ENCODE data around the gene FLYWCH2.
A peak's percentile ranks its signal among the peaks of the same experiment; 100 is the strongest.
"Not testable (repeated sequence)": the region's sequence is repeated elsewhere in the genome, so short reads cannot be mapped to it uniquely, and the experiment has no call there.

Gene FLYWCH2

DNA sequence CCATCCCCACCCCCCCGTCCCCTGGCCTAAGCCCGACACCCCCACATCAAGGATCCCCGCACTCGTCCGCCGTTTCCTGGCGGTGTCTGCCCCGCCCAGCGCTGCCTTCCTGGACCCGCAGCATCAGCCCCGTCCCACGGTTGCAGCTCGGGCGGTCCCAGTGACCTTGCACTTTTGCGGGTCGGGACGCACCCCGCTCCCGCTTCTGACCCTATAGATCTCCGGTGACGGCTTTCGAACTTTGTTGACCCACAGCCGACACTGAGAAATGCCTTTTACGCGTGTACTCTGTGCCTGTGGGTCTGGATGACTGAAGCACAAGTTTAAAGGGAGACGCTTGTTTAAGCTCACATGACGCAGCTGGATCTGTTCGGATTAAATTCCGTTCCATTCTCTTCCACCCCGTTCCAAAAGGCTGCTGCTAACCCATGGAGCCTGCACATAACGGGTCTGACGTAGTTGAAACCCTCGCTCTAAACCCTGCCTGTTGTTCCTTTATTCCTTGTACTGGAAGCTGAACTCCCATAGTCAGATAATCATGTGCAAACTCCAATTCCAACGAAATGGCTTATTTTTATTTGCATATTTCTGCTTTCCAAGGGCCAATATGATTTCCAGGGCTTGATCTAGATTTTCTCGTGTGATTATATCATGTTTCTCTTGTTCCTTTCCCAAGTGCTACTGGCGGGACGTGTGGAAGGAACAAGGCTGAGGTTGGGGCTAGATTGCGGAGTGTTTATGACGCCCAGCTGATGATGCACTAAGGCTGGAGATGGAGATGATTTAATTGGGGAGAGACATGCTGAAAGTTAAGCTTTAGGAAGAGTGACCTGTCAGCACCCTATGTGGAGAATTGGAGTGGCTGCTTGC is 29.6 kb downstream of the FLYWCH2 start:
- DNase-seq (ENCODE audit: low read depth): no peak

DNA sequence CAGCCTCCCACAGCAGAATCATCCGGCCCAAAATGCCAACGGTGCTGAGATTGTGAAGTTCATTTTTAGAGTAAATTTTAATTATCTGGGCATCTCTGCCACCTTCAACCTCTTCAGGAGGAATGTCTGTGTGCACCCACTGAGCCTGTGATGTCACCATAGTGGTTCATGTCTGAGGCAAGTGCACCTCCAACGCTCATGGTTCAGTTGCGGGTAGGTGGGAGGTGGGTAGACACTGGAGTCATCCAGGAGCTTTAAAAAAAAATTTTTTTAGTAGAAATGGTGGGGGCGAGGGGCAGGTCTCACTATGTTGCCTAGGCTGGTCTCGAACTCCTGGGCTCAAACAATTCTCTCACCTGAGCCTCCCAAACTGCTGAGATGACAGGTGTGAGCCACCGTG is 30.6 kb downstream of the FLYWCH2 start:
- DNase-seq (ENCODE audit: low read depth): no peak

DNA sequence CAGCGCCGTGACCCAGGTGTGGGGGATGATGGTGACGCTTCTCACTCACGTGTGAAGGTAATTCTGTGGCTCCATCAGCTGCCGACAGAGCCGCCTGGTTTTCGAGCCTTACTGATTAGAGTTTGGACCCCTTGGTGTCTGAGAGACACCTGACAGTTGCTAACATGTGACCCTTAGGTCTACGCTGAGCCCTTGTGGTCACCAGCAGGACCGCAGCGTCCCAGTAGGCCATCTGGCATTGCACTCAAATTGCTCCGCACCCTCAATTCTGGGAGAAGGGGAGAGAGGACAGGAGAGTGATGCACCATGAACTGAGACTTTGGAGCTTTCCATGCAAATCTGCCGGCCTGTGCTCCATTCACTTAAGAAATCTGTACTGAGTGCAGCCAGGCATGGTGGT is 31.2 kb downstream of the FLYWCH2 start:
- no peak for DNase-seq (ENCODE audit: low read depth)

DNA sequence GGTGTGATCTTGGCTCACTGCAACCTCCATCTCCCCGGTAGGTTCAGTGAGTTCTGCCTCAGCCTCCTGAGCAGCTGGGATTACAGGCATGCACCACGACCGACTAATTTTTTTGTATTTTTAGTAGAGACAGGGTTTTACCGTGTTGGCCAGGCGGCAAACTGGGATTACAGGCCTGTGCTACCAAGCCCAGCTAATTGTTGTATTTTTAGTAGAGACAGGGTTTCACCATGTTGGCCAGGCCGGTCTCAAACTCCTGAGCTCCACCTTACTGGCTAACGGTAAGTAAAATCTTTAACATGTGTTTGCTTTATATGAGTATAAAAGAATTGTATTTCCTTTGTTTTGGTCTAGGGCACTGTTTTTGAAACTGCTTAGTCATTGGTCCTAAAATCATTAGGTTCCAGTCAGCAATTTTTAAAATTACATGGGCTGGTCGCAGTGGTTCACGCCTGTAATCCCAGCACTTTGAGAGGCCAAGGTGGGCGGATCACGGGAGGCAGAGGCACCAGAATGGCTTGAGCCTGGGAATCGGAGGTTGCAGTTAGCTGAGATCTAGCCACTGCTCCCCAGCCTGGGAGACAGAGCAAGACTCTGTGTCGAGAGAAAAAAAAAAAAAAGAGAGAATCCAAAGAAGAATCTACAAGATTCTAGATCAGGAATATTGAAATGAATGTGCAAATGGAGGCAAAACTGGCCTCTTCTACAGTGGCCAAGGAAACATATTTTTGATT is 32.3 kb downstream of the FLYWCH2 start:
- no peak for DNase-seq (ENCODE audit: low read depth)

DNA sequence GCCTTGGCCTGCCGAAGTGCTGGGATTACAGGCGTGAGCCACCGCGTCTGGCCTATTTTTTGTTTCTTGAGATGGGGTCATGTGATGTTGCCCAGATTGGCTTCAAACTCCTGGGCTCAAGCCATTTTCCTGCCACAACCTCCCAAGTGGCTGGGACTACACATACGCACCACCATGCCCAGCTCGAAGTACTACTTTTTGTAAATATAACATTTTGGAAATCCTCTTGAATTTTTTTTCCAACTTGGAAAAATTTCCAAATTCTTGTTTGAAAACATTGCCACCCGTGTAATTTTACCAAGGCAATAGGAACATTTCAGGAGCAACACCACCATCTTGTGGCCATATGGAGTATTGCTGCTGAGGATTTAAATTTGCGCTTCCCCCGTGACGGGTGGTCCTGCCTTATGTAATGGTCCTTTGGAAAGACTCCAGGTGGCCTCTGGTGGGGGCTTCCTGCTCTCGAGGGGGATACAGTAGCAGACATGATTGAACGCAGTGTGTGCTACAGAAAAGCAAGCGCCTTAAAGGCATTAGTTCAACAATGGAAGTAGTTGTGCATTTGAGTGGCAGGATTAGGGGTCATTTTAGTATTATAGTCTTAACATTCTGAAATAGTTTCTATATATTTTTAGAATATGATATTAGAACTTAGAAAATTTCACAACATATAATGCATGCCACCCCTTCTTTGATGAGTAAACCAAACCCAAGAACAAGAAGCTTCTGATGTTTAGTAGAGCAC is 36.7 kb downstream of the FLYWCH2 start:
- no peak for DNase-seq (ENCODE audit: low read depth)

DNA sequence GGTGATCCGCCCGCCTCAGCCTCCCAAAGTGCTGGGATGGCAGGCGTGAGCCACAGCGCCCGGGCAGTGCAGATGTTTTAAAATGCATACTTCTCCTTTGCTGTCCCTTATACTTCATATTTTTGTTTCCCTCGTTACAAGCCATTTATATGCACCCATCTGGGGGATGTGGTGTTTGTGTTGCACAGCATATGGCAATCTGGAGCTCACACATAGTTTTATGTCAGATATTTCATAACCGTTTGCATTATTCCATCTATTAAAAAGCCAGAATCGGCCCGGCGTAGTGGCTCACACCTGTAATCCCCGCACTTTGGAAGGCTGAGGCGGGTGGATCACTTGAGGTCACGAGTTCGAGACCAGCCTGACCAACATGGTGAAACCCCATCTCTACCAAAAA is 40.5 kb downstream of the FLYWCH2 start:
- DNase-seq (ENCODE audit: low read depth): no peak

DNA sequence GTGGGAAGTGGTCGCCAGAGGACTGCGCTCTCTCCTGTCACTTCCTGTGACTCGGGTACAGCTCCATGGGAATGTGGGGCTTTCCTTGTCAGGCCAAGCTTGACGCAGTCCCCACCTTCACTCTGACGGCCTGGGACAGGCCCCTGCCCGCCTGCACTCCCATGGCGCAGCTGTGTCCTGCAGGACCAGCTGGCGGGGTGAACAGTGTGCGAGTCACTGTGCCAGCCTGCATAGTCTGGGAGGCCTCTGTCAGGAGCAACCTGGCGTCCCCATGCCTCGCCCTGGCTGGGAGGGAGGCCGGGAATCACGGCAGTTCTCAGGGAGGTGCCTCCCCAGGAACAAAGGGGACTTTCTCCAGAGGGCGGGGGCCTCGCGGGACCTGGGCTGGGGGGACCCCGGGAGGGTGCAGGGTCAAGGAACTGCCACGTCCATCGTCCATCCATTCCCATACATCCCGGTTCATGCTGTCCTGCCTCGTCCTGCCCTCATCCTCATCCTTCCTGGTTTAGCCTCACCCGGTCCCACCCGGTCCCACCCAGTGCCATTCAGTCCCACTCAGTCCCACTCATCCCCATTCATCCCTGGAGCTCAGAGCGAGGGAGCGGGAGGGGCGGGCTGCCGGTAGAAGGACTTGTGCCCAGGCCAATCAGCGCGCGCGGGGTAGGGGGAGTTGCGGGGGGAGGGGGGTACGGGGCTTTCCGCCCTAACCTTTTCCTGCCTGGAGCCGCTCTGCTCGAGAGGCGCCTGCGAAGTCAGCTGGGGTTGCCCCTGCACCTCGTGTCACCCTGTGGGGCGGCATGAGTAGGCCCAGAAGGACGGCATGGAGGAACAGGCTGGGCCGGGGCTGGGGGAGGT is 42.1 kb downstream of the FLYWCH2 start:
- DNase-seq (ENCODE audit: low read depth): no peak

DNA sequence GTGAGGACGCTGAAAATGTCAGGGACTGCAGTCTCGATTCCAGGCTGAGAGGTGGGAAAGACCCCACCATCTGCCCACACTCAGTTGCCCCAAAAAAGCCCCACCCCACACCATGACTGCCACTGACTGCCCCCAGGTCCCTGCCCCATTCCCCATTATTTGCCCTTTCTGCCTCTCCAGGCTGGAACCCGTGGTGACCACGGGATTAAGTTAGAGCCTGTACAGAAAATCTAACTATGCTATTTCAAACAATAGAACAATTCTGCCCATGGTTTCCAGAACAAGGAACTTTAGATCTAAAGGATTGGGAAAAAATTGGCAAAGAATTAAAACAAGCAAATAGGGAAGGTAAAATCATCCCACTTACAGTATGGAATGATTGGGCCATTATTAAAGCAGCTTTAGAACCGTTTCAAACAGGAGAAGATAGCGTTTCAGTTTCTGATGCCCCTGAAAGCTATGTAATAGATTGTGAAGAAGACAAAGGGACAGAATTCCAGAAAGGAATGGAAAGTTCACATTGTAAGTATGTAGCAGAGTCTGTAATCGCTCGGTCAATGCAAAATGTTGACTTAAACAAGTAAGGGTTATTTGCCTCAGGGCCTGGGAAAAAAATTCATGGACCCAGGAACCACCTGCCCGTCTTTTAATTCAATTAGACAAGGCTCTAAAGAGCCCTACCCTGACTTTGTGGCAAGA is 43.1 kb downstream of the FLYWCH2 start:
- DNase-seq (ENCODE audit: low read depth): no peak

DNA sequence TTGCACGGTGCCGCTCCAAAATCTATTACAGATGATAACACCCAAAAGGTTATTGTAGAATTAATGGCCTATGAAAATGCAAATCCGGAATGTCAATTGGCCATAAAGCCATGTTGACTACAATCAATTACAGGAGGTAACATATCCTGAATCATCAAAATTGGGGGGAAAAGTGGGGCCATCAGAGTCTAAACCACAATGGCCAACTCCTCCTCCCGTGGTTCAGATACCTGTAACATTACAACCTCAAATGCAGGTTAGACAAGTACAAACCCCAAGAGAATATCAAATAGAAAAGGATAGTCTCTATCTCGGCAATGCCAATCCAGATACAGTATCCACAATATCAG is 43.6 kb downstream of the FLYWCH2 start:
- no peak for DNase-seq (ENCODE audit: low read depth)

DNA sequence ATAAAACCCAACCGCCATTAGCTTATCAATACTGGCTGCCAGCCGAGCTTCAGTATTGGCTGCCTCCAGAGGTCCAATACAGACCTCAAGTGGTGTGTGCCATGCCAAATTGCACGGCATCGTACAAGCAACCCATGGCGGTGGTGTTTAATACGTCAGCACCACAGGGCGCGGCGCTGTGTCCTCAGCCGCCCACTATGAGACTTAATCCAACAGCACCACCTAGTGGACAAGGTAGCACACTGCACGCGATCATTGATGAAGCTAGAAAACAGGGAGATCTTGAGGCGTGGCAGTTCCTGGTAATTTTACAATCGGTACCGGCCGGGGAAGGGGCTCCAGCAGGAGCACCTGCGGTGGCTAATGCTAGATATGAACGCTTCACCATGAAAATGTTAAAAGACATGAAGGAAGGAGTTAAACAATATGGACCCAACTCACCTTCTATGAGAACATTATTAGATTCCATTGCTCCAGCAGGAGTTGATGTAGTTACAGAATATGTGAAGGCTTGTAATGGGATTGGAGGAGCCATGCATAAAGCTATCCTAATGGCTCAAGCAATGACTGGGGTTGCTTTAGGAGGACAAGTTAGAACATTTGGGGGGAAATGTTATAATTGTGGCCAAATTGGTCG is 44.1 kb downstream of the FLYWCH2 start:
- peak; percentile 66 for DNase-seq (ENCODE audit: low read depth)

DNA sequence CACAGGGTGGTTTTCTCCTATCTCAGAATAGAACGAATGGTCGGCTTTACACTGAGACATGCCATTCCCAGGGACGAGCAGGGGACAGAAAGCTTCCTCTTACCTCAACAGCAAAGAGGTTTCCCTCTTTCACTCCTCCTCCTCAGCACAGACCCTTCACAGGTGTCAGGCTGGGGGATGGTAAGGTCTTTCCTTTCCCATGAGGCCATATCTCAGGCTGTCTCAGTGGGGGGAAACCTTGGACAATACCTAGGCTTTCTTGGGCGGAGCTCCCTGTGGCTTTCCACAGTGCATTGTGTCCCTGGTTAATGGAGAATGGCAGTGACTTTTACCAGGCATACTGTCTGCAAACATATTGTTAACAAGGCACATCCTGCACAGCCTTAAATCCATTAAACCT is 45.1 kb downstream of the FLYWCH2 start:
- not testable (repeated sequence) for DNase-seq (ENCODE audit: low read depth)

DNA sequence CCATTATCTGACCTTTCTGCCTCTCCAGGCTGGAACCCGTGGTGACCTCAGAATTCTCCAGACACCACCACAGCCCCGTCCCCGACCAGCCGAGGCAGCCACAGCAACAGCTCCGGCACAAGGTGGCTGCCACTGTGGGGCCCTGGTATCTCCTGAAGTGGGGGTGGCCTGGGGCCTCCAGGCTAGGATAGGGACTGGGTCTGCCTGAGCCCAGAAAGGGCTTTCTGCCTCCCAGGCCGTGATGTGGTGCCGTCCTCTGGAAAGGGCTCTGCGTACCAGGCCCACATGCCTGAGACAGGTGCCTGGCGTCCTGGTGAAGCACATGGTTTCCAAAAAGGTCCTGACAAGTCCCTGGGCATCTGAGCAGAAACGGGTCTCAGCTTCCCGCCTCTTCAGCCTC is 45.8 kb downstream of the FLYWCH2 start:
- no peak for DNase-seq (ENCODE audit: low read depth)

DNA sequence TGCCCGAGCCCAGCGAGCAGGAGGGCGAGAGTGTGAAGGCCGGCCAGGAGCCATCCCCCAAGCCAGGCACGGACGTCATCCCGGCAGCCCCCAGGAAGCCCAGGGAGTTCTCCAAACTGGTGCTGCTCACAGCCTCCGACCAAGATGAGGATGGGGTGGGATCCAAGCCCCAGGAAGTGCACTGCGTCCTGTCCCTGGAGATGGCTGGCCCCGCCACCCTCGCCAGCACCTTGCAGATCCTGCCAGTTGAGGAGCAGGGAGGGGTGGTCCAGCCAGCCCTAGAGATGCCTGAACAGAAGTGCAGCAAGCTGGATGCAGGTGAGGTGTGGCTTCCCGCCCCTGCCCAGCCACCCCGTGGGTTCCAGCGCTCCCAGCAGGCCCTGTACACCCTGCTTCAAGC is 46.7 kb downstream of the FLYWCH2 start:
- DNase-seq (ENCODE audit: low read depth): no peak

DNA sequence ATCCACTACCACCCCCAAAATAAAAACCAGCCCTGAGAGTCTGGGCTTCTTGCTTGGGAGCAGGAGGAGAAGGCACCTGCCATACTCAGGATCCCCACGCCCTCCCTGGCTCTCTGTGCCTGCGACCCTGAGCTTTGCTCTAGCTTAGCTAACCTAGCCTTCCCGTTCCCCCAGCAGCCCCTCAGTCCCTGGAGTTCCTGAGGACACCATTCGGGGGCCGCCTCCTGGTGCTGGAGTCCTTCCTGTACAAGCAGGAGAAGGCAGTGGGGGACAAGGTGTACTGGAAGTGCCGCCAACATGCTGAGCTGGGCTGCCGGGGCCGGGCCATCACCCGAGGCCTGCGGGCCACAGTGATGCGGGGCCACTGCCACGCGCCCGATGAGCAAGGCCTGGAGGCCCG is 47.2 kb downstream of the FLYWCH2 start:
- no peak for DNase-seq (ENCODE audit: low read depth)

DNA sequence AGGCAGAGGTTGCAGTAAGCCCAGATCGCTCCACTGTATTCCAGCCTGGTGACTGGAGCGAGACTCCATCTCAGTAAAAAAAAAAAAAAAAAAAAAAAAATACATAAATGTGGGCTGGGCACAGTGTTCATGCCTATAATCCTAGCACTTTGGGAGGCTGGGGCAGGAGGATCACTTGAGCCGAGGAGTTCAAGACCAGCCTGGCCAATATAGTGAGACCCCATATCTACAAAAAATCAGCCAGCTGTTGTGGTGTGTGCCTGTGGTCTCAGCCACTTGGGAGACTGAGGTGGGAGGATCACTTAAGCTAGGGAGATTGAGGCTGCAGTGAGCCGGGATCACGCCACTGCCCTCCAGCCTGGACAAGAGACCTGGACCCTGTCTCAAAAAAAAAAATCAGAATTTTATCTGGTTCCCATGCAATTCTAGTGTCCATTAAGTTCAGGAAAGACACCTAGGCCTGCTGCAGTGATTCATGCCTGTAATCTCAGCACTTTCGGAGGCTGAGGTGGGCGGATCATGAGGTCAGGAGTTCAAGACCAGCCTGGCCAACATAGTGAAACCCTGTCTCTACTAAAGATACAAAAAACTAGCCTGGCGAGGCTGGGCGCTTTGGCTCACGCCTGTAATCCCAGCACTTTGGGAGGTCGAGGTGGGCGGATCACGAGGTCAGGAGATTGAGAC is 48.4 kb downstream of the FLYWCH2 start:
- not testable (repeated sequence) for DNase-seq (ENCODE audit: low read depth)

DNA sequence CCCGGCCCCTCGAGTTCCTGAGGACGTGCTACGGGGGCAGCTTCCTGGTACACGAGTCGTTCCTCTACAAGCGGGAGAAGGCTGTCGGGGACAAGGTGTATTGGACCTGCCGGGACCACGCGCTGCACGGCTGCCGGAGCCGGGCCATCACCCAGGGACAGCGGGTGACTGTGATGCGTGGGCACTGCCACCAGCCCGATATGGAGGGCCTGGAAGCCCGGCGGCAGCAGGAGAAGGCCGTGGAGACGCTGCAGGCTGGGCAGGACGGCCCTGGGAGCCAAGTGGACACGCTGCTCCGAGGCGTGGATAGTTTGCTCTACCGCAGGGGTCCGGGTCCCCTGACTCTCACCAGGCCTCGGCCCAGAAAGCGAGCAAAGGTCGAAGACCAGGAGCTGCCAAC is 50.1 kb downstream of the FLYWCH2 start:
- DNase-seq (ENCODE audit: low read depth): no peak

DNA sequence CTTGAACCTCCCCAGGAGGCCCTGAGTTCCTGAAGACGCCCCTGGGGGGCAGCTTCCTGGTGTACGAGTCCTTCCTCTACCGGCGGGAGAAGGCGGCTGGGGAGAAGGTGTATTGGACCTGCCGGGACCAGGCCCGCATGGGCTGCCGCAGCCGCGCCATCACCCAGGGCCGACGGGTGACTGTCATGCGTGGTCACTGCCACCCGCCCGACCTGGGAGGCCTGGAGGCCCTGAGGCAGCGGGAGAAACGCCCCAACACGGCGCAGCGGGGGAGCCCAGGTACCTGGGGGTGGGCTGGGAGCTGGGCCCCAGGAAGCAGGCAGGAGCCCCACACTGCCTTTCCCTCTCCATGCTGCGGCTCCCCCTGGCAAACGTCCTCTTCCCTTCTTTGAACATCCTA is 50.7 kb downstream of the FLYWCH2 start:
- no peak for DNase-seq (ENCODE audit: low read depth)

DNA sequence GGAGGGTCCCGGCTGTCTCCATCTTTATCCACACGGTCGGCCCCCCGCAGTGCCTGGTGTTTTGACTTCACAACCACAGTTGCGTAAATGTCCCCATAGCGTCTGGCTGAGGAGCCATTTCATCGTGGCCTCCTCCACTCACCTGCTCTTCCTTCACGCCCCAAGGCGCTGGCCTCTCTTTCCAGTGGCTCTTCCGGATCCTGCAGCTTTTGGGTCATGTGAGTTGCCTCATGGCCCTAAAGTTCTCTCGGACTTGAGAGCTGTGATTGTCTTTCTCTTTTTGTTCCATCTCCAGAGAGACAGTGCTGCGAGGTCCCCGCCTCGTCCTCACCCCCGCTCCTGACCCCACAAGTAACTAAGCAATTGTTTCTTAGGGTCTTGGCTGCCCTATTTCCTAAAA is 51.4 kb downstream of the FLYWCH2 start:
- no peak for DNase-seq (ENCODE audit: low read depth)

DNA sequence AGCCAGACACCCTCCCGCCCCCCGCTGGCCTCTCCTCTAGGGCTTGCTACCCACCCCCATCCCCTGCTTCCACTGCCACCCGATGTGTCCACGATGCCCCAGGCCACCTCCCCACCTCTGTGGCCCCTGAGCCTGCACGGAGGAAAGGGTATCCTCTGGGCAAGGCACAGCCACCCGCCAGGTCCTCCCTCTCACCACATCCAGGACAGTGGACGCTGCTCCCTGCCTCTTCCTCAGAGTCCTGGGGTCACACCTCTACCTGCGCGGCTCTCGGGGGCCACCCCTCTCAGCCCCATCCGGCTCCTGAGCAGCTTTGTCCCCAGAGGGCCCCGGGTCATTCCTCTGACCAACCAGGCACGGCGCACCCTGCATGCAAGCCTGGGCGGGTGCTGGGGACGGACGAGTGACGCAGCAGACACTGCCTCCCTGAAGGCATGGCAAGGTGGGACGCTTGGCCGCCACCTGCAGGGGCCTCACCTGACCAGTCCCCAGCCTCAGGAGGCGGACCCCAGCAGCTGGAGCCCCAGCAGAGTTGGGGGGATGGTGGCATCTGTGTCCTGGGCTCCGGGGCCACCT is 53.5 kb downstream of the FLYWCH2 start:
- DNase-seq (ENCODE audit: low read depth): no peak

DNA sequence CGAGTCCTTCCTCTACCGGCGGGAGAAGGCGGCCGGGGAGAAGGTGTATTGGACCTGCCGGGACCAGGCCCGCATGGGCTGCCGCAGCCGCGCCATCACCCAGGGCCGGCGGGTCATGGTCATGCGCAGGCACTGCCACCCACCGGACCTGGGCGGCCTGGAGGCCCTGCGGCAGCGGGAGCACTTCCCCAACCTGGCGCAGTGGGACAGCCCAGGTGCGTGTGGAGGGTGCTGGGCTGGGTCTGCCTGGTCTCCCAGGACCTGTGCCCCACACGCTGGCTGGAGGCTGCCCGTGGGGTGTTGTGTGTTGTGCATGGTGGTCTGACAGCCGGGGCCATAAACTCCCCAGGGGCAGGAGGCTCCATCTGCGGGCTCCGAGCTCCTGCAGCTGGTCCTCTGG is 54.2 kb downstream of the FLYWCH2 start:
- DNase-seq (ENCODE audit: low read depth): no peak
